Muscle layer of duodenum (tissue), 2 donors: ENCODE data around the gene GKN1.

Source experiments
- H3K27ac ChIP-seq: one replicate; pipeline ENCODE4 v1.7.0; 2013; ENCODE audit warnings: mild to moderate bottlenecking, low read length
- H3K27me3 ChIP-seq: one replicate; pipeline ENCODE4 v1.7.0; 2013; ENCODE audit warnings: low read depth, mild to moderate bottlenecking, control low read depth, low read length
- H3K36me3 ChIP-seq, 2 donors: one replicate each; pipeline ENCODE4 v1.7.0; 2013; ENCODE audit warnings: low read length in 2 of 2, control low read depth in 1 of 2, mild to moderate bottlenecking in 1 of 2; ENCODE audit not compliant: insufficient read depth in 2 of 2, control insufficient read depth in 1 of 2
- H3K4me1 ChIP-seq, 2 donors: one replicate each; pipeline ENCODE4 v1.7.0; 2013; ENCODE audit warnings: low read length in 2 of 2, mild to moderate bottlenecking in 2 of 2, control low read depth in 1 of 2, moderate library complexity in 1 of 2; ENCODE audit not compliant: insufficient read depth in 2 of 2, control insufficient read depth in 1 of 2
- H3K4me3 ChIP-seq, 2 donors: one replicate each; pipeline ENCODE4 v1.7.0; 2013; ENCODE audit warnings: low read length in 2 of 2, low read depth in 1 of 2, mild to moderate bottlenecking in 1 of 2
- H3K9me3 ChIP-seq, 2 donors: one replicate each; pipeline ENCODE4 v1.7.0; 2013; ENCODE audit warnings: low read length in 2 of 2, control low read depth in 1 of 2, mild to moderate bottlenecking in 1 of 2; ENCODE audit not compliant: control insufficient read depth in 1 of 2
- donor health status: healthy.

The GKN1 gene

GRCh38 chr2:69021727-69022126 lies 47.3 kb downstream of the GKN1 start:
- Histone ChIP-seq H3K4me1 (peaks cover 12 to 46% of the 10 kb centered on the region in 2 donors), H3K9me3 (no peaks in the 10 kb centered on the region), H3K27ac (no peak overlapping the region), H3K4me3 (no peak overlapping the region), H3K27me3 (no peaks in the 10 kb centered on the region), H3K36me3 (no peaks in the 10 kb centered on the region)

GRCh38 chr2:69022548-69022947 lies 48.1 kb downstream of the GKN1 start:
- peaks cover 12 to 39% of the 10 kb centered on the region in 2 donors for H3K4me1 ChIP-seq
- no peaks in the 10 kb centered on the region for H3K36me3 ChIP-seq
- no peak overlapping the region for H3K27ac ChIP-seq
- no peaks in the 10 kb centered on the region for H3K9me3 ChIP-seq
- no peak overlapping the region for H3K4me3 ChIP-seq
- no peaks in the 10 kb centered on the region for H3K27me3 ChIP-seq

GRCh38 chr2:69023236-69023635 lies 48.8 kb downstream of the GKN1 start:
- Histone ChIP-seq H3K4me3 (no peak overlapping the region), H3K9me3 (no peaks in the 10 kb centered on the region), H3K27me3 (no peaks in the 10 kb centered on the region), H3K4me1 (peaks cover 12 to 32% of the 10 kb centered on the region in 2 donors), H3K36me3 (no peaks in the 10 kb centered on the region), H3K27ac (no peak overlapping the region)

GRCh38 chr2:69026026-69026425 lies 51.6 kb downstream of the GKN1 start:
- H3K36me3 ChIP-seq, result no peaks in the 10 kb centered on the region
- H3K9me3 ChIP-seq, result no peaks in the 10 kb centered on the region
- peaks cover 11 to 19% of the 10 kb centered on the region in 2 donors for H3K4me1 ChIP-seq
- no peaks in the 10 kb centered on the region for H3K27me3 ChIP-seq
- no peak overlapping the region for H3K4me3 ChIP-seq
- no peak overlapping the region for H3K27ac ChIP-seq

- H3K4me3 ChIP-seq, result no peak overlapping the region
- H3K36me3 ChIP-seq, result no peaks in the 10 kb centered on the region
- no peak overlapping the region for H3K27ac ChIP-seq
- H3K27me3 ChIP-seq, result no peaks in the 10 kb centered on the region
- H3K9me3 ChIP-seq, result no peaks in the 10 kb centered on the region
- H3K4me1 ChIP-seq, result peaks cover 5 to 21% of the 10 kb centered on the region in 2 donors
These were observed 52.4 kb downstream of the GKN1 start for GRCh38 chr2:69026691-69027459.
